Osteoblast (primary cell): ENCODE data around the gene MIER3. TPM values are rescaled to one million over a fixed set of nuclear protein-coding genes. Genes with fewer than 3 reads are reported as not detected.

Experiments used
- DNase-seq: peaks from one replicate; pipeline ENCODE4 v3.0.0; 2011; ENCODE audit warnings: low spot score, mixed read lengths; ENCODE audit not compliant: insufficient read length; ENCODE audit errors: missing footprints
- H2AFZ ChIP-seq: 2 replicates; pipeline ENCODE4 v1.6.0; 2011; ENCODE audit warnings: mild to moderate bottlenecking, low read length
- H3K27ac ChIP-seq: 2 replicates; pipeline ENCODE4 v1.5.1; 2011; ENCODE audit warnings: mild to moderate bottlenecking, low read depth, low read length, moderate library complexity
- H3K27me3 ChIP-seq: 2 replicates; pipeline ENCODE4 v1.6.0; 2012; ENCODE audit warnings: mild to moderate bottlenecking, control low read depth, inconsistent platforms, low read length, moderate library complexity; ENCODE audit not compliant: insufficient read depth
- H3K36me3 ChIP-seq: 2 replicates; pipeline ENCODE4 v1.5.1; 2011; ENCODE audit warnings: mild to moderate bottlenecking, low read length, control low read depth, moderate library complexity; ENCODE audit not compliant: insufficient read depth
- H3K4me1 ChIP-seq: 2 replicates; pipeline ENCODE4 v1.5.1; 2011; ENCODE audit warnings: mild to moderate bottlenecking, low read length, control low read depth, moderate library complexity; ENCODE audit not compliant: insufficient read depth
- H3K4me2 ChIP-seq: 2 replicates; pipeline ENCODE4 v1.6.0; 2011; ENCODE audit warnings: mild to moderate bottlenecking, low read length; ENCODE audit not compliant: insufficient read depth
- H3K4me3 ChIP-seq: fragments of 200-600 bp; sonication (generic); 3 replicates; pipeline ENCODE4 v1.5.1; 2012; ENCODE audit warnings: mild to moderate bottlenecking, low read length, inconsistent platforms; ENCODE audit not compliant: insufficient read depth
- H3K79me2 ChIP-seq: 2 replicates; pipeline ENCODE4 v1.6.0; 2012; ENCODE audit warnings: mild to moderate bottlenecking, low read length, control low read depth, inconsistent platforms; ENCODE audit not compliant: insufficient read depth
- H3K9me3 ChIP-seq: 2 replicates; pipeline ENCODE4 v1.5.1; 2011; ENCODE audit warnings: low read depth, low read length, control low read depth
- H4K20me1 ChIP-seq: 2 replicates; pipeline ENCODE4 v1.6.0; 2012; ENCODE audit warnings: mild to moderate bottlenecking, low read length, control low read depth; ENCODE audit not compliant: insufficient read depth
- CTCF ChIP-seq: IDR thresholded peaks from 2 replicates; pipeline ENCODE4 v1.5.1; 2011; ENCODE audit warnings: mild to moderate bottlenecking, low read depth, low read length, moderate library complexity; ENCODE audit errors: extremely low read depth
- total RNA-seq: library from RNA; depleted of rRNA; stranded (reverse); fragments of >200 nt; gene quantifications from 2 replicates; pipeline ENCODE4 v1.2.3, GENCODE V29; 2012

Gene MIER3
- total RNA-seq, 1 donor = 29.7 TPM

DNA sequence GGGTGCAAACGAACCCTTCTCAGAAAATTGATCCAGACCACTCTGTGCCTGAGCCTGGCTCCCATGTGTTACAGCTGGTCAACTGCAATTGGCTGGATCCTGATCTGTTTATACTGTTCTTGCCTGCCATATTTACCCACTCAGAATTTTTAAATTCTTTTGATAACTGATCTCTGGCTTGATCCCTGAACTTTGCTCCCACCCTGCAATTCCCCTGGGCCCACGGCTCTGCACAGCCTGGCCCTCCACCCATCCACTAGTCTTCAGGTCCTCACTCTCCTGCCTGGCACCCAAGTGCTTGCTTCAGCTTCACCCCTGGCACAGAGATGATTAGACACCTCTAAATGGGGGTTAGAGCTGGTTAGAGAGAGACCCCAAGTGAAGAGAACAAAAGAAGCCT is 25.9 kb upstream of the MIER3 start:
- Histone ChIP-seq H3K9me3 (no peaks in the 10 kb centered on the region), H2AFZ (no peak overlapping the region), H3K27me3 (peaks cover 5% of the 10 kb centered on the region), H3K4me2 (no peak overlapping the region), H3K4me3 (no peak overlapping the region), H3K79me2 (no peaks in the 10 kb centered on the region), H3K36me3 (no peaks in the 10 kb centered on the region), H3K27ac (no peak overlapping the region), H4K20me1 (no peaks in the 10 kb centered on the region), H3K4me1 (no peaks in the 10 kb centered on the region)
- TF ChIP-seq CTCF = no peak
- DNase-seq = no peak

DNA sequence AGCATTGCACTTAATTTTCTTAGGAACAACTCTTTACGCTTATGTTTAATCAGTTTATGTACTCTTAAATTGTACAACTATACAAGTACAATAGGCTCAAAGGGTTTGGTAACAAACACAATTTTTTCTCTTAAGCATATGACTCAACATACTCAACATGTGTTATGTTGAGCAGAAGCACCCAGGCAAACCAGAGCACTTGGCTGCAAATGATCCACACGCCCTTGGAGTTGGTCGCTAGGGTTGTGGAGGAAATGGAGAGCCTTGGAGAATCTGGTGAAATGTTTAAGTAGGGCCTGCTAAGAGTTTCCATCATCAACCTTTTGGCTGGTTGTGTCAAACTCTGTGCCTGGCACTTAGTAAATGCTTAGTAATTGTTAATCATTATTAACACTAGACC is 25.1 kb upstream of the MIER3 start:
- Histone ChIP-seq H3K4me2 (no peak overlapping the region), H2AFZ (no peak overlapping the region), H3K4me1 (no peaks in the 10 kb centered on the region), H3K4me3 (no peak overlapping the region), H4K20me1 (no peaks in the 10 kb centered on the region), H3K79me2 (no peaks in the 10 kb centered on the region), H3K36me3 (no peaks in the 10 kb centered on the region), H3K27me3 (peaks cover 11% of the 10 kb centered on the region), H3K9me3 (no peaks in the 10 kb centered on the region), H3K27ac (no peak overlapping the region)
- DNase-seq = no peak
- TF ChIP-seq CTCF = no peak

- no peak for TF ChIP-seq CTCF
- DNase-seq = no peak
- Histone ChIP-seq H2AFZ (no peak overlapping the region), H3K36me3 (no peaks in the 10 kb centered on the region), H3K27me3 (peaks cover 11% of the 10 kb centered on the region), H3K27ac (no peak overlapping the region), H3K4me1 (no peaks in the 10 kb centered on the region), H3K4me3 (no peak overlapping the region), H3K4me2 (no peak overlapping the region), H3K9me3 (no peaks in the 10 kb centered on the region), H3K79me2 (no peaks in the 10 kb centered on the region), H4K20me1 (no peaks in the 10 kb centered on the region)
Observed at GRCh38 chr5:56974241-56974640, 22.3 kb upstream of the MIER3 start.

GRCh38 chr5:56973473-56973872 is 21.6 kb upstream of the MIER3 start:
- H3K27ac ChIP-seq = no peak overlapping the region
- peaks cover 11% of the 10 kb centered on the region for H3K27me3 ChIP-seq
- H3K4me1 ChIP-seq = no peaks in the 10 kb centered on the region
- no peak overlapping the region for H2AFZ ChIP-seq
- no peak for DNase-seq
- no peak for TF ChIP-seq CTCF
- H4K20me1 ChIP-seq = no peaks in the 10 kb centered on the region
- no peaks in the 10 kb centered on the region for H3K9me3 ChIP-seq
- H3K4me2 ChIP-seq = no peak overlapping the region
- H3K4me3 ChIP-seq = no peak overlapping the region
- H3K79me2 ChIP-seq = no peaks in the 10 kb centered on the region
- H3K36me3 ChIP-seq = no peaks in the 10 kb centered on the region
